Stimulated activated naive B cell treated with anti-CD40 and anti-IgM and Interleukin-4, amounts not matched to agents 10 μg/mL and 1 μg/mL and 100 μg/mL, for 72 hours (primary cell): ENCODE measurements around the gene GFOD1.
"Not testable (repeated sequence)": the region's sequence is repeated elsewhere in the genome, so short reads cannot be mapped to it uniquely, and the experiment has no call there.

Source experiments
- ATAC-seq, 2 donors: fragments of 150-1000 bp; cut with Tn5 transposase; replicated peaks; 2 replicates each; pipeline ENCODE4 v1.10.0; 2021; ENCODE audit warnings: moderate library complexity in 1 of 2
- DNase-seq: peaks from one replicate; pipeline ENCODE4 v3.0.0; 2021
- H3K27ac Mint-ChIP-seq: one replicate; pipeline ENCODE4 v1.8.0; 2022; ENCODE audit warnings: mild to moderate bottlenecking, mixed read lengths
- H3K27me3 Mint-ChIP-seq, 2 donors: one replicate each; pipeline ENCODE4 v1.8.0; 2022; ENCODE audit warnings: mixed read lengths in 2 of 2
- H3K36me3 Mint-ChIP-seq, 2 donors: one replicate each; pipeline ENCODE4 v1.8.0; 2022; ENCODE audit warnings: mixed read lengths in 2 of 2, mild to moderate bottlenecking in 1 of 2
- H3K4me1 Mint-ChIP-seq, 2 donors: one replicate each; pipeline ENCODE4 v1.8.0; 2022; ENCODE audit warnings: mixed read lengths in 2 of 2, mild to moderate bottlenecking in 1 of 2
- H3K4me3 Mint-ChIP-seq, 2 donors: one replicate each; pipeline ENCODE4 v1.8.0; 2022; ENCODE audit warnings: mild to moderate bottlenecking in 2 of 2, mixed read lengths in 2 of 2, moderate library complexity in 1 of 2
- H3K9me3 Mint-ChIP-seq, 2 donors: one replicate each; pipeline ENCODE4 v1.8.0; 2022; ENCODE audit warnings: mixed read lengths in 2 of 2, mild to moderate bottlenecking in 1 of 2

The GFOD1 gene

DNA sequence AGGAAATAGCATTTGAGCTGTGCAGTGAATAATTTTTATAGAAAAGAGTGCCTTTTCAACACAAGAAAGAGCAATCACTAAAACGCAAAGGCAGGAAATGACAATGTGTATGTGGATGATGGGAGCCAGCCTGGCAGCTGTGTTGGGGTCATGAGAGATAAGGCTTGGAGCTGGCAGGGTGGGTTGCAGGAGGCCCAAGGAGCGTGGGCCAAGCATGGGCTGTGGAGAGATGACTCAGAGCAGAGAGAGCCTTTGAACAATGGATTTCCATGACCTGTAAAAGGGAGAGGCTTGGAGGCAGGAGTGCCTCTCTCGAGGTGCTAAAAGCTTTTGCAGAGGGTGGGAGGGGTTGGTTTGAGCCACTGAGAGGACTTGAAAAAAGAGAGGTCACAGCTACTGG lies 152.4 kb downstream of the GFOD1 start:
- DNase-seq: no peak
- Mint-ChIP-seq H3K9me3 (no peaks in the 10 kb centered on the region), H3K36me3 (no peaks in the 10 kb centered on the region), H3K27me3 (no peaks in the 10 kb centered on the region), H3K27ac (peak overlapping the region; percentile 1), H3K4me3 (no peak overlapping the region), H3K4me1 (peaks cover 21 to 53% of the 10 kb centered on the region in 2 donors)
- no peak for ATAC-seq

DNA sequence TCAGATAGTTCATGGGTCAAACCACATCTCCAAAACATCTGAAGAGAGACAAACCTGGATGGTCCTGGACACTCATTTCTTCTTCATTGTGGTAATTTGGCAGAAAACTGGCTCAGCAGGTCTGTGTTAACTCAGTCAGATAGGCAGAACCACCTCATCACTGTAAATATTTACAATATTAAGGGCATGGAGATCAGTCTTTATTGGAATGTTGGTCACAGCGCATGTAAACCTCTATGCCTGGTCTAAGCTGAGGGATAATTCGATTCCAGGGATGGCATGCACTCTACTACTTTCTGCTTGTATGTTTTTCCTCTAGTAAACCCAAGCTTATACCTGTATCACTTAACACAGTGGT lies 155.1 kb downstream of the GFOD1 start:
- ATAC-seq (no peak), DNase-seq (no peak)
- Mint-ChIP-seq H3K4me3 (no peak overlapping the region), H3K27me3 (no peaks in the 10 kb centered on the region), H3K27ac (no peak overlapping the region), H3K36me3 (no peaks in the 10 kb centered on the region), H3K9me3 (no peaks in the 10 kb centered on the region), H3K4me1 (peaks cover 15 to 49% of the 10 kb centered on the region in 2 donors)

DNA sequence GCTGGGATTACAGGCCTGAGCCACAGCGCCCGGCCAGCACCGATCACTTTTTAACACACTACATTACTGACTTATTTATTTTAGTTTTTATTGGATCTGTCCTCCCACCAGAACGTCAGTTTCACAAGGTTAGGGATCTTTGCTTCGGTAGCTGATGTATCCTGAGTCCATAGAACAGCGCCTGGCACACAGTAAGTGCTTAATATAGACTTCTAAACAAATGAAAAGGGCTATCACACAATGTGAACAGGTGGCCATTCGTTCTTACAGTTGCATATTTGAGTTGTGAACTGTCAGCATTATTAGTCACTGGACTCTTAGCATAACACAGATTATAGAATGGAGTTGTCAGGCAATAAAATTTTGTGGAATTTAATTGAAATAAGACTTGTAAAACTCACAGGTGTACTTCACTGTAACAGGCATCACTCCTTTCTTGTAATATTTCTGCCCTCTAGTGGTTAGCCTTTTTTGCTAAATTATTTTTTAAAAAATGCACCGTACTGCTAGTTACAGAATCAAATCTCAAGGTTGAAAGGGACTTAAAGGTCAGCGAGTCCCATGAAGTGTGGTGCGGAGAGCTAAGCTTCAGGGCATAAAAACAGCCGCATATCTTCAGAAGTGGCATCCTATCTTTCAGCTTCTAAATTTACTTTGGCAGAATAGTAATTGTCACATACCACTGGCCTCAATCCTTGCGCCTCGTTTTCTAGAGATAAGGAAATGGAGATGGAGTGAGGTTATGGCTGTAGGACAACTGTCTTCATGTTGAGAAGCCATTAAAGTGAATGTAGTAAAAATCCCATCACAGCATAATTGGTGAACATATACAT lies 155.7 kb downstream of the GFOD1 start:
- Mint-ChIP-seq H3K27me3 (no peaks in the 10 kb centered on the region), H3K9me3 (no peaks in the 10 kb centered on the region), H3K4me3 (no peak overlapping the region), H3K27ac (no peak overlapping the region), H3K36me3 (no peaks in the 10 kb centered on the region), H3K4me1 (peaks cover 15 to 46% of the 10 kb centered on the region in 2 donors)
- DNase-seq: no peak
- ATAC-seq: no peak

DNA sequence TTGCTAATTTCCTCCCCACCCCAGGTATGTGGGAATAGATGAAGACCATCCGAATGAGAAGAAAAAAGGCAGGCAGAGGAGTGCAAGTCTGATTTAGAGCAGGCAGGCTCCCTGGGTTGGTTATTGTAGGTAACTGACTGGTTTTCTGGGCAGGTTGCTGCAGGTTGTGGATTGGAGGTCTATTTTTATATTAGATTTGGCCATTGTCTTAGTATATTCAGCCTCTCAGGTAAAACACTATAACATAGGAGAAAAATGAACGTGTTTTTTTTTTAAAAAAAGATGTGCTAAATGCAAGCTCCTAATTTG lies 158.6 kb downstream of the GFOD1 start:
- H3K9me3 Mint-ChIP-seq: no peaks in the 10 kb centered on the region
- H3K4me1 Mint-ChIP-seq: peaks cover 12 to 44% of the 10 kb centered on the region in 2 donors
- peaks cover 2 to 16% of the 10 kb centered on the region in 2 donors for H3K36me3 Mint-ChIP-seq
- H3K4me3 Mint-ChIP-seq: peak overlapping the region; percentile 90 to 94
- no peaks in the 10 kb centered on the region for H3K27me3 Mint-ChIP-seq
- ATAC-seq (peak in 1 of 2 donors; percentile 1), DNase-seq (no peak)
- H3K27ac Mint-ChIP-seq: peak overlapping the region; percentile 98

- H3K36me3 Mint-ChIP-seq: peaks cover 7 to 21% of the 10 kb centered on the region in 2 donors
- peak within 1 kb of the TSS; percentile 90 to 94 for H3K4me3 Mint-ChIP-seq
- H3K27me3 Mint-ChIP-seq: no peaks in the 10 kb centered on the region
- DNase-seq (peak; percentile 91), ATAC-seq (peak; percentile 89 to 91)
- H3K9me3 Mint-ChIP-seq: no peaks in the 10 kb centered on the region
- peaks cover 12 to 44% of the 10 kb centered on the region in 2 donors for H3K4me1 Mint-ChIP-seq
- peak within 1 kb of the TSS; percentile 98 for H3K27ac Mint-ChIP-seq
Observed at GRCh38 chr6:13328076-13328874, 159.1 kb downstream of the GFOD1 start, which contains the start of gene TBC1D7. Gene TBC1D7 (minus strand): TSS chr6:13328537. CDS start chr6:13326898, 1,639 bp downstream.

DNA sequence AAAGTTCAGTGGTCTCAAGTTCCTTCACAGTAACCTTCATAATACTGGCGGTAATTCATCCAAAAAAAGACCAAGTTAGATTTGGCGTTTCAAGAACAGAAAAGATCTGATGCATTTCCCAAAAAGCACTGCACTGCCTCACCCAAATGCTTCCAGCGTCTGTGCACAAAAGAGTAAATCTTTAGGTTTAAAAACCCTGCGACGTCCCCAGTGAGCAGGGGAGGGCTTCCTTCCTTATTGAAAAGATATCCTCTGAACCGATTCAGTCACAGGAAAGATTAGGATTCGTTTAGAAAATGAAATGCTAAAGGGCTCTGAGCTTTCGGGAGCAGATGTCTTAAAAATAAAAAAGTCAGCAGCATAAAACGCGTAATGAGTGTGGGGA lies 159.7 kb downstream of the GFOD1 start:
- Mint-ChIP-seq H3K4me1 (peaks cover 12 to 44% of the 10 kb centered on the region in 2 donors), H3K27me3 (no peaks in the 10 kb centered on the region), H3K36me3 (peaks cover 8 to 23% of the 10 kb centered on the region in 2 donors), H3K9me3 (no peaks in the 10 kb centered on the region), H3K27ac (peak overlapping the region; percentile 98), H3K4me3 (peak overlapping the region; percentile 90 to 94)
- peak in 1 of 2 donors; percentile 15 for ATAC-seq
- no peak for DNase-seq

GRCh38 chr6:13326031-13326586 lies 161.3 kb downstream of the GFOD1 start:
- peak overlapping the region; percentile 9 for H3K27ac Mint-ChIP-seq
- not testable (repeated sequence) for DNase-seq, H3K27me3 Mint-ChIP-seq, H3K9me3 Mint-ChIP-seq, H3K4me3 Mint-ChIP-seq, ATAC-seq
- H3K4me1 Mint-ChIP-seq: peaks cover 12 to 35% of the 10 kb centered on the region in 2 donors
- H3K36me3 Mint-ChIP-seq: peaks cover 16 to 35% of the 10 kb centered on the region in 2 donors

DNA sequence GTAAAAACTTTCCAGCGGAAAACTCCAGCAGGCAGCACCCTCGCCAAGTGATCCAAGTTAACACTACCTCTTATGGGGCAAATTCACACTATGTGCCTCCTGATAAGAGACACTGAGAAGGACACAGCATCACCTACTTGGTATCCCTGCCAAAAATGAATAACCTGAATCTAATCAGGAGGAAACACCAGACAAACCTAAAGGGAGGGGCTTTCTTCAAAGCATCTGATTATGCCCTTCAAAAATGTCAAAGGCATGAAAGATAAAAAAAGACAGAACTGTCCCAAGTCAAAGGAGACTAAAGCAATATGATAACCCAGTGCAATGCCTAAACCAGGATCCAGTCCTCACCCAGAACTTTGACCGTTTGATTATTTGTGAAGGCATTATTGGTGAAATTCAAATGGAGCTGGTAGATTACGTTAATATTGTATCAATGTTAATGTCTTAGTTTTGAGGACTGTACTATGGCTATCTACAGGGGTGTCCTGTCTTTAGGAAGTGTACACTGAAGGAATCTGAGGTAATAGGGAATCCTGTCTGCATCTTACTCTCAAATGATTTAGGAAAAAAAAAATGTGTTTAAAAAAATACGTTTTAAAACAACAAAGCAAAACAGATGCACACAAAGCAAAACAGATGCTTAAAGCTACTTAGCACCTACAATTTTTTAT lies 167.4 kb downstream of the GFOD1 start:
- no peak overlapping the region for H3K4me3 Mint-ChIP-seq
- H3K27me3 Mint-ChIP-seq: no peaks in the 10 kb centered on the region
- DNase-seq: no peak
- H3K9me3 Mint-ChIP-seq: no peaks in the 10 kb centered on the region
- ATAC-seq: no peak
- H3K36me3 Mint-ChIP-seq: peaks cover 42 to 74% of the 10 kb centered on the region in 2 donors
- no peaks in the 10 kb centered on the region for H3K4me1 Mint-ChIP-seq
- H3K27ac Mint-ChIP-seq: no peak overlapping the region

GRCh38 chr6:13318821-13319220 lies 168.6 kb downstream of the GFOD1 start:
- Mint-ChIP-seq H3K4me1 (no peaks in the 10 kb centered on the region), H3K36me3 (peaks cover 45 to 71% of the 10 kb centered on the region in 2 donors), H3K27ac (no peak overlapping the region), H3K4me3 (no peak overlapping the region), H3K9me3 (no peaks in the 10 kb centered on the region), H3K27me3 (no peaks in the 10 kb centered on the region)
- ATAC-seq (no peak), DNase-seq (no peak)

- Mint-ChIP-seq H3K36me3 (peaks cover 45 to 68% of the 10 kb centered on the region in 2 donors), H3K27ac (no peak overlapping the region), H3K27me3 (no peaks in the 10 kb centered on the region), H3K4me3 (no peak overlapping the region), H3K9me3 (no peaks in the 10 kb centered on the region), H3K4me1 (peaks cover 7 to 12% of the 10 kb centered on the region in 2 donors)
- ATAC-seq (no peak), DNase-seq (no peak)
Observed at GRCh38 chr6:13315896-13316295, 171.5 kb downstream of the GFOD1 start.

DNA sequence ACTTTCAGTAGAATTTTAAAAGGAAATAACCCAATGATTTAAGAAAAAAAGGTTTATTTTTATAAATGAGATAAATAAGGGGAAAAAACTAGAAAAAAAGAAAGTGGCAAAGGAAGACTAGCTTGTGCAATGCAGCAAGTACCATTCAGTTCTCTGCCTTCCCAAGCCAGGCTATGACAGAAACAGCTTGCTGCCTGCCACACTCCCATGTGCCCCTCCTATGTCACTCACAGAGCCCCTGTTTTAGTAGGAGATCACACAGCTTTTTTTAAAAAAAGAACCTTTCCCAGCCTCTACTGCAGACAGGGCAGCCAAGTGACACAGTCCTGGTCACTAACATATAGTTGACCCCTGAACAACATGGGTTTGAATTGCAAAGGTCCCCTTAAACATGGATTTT lies 172.6 kb downstream of the GFOD1 start:
- Mint-ChIP-seq H3K4me1 (peaks cover 7 to 14% of the 10 kb centered on the region in 2 donors), H3K27me3 (no peaks in the 10 kb centered on the region), H3K9me3 (no peaks in the 10 kb centered on the region), H3K36me3 (peaks cover 41 to 64% of the 10 kb centered on the region in 2 donors), H3K27ac (no peak overlapping the region), H3K4me3 (no peak overlapping the region)
- no peak for DNase-seq
- ATAC-seq: no peak

DNA sequence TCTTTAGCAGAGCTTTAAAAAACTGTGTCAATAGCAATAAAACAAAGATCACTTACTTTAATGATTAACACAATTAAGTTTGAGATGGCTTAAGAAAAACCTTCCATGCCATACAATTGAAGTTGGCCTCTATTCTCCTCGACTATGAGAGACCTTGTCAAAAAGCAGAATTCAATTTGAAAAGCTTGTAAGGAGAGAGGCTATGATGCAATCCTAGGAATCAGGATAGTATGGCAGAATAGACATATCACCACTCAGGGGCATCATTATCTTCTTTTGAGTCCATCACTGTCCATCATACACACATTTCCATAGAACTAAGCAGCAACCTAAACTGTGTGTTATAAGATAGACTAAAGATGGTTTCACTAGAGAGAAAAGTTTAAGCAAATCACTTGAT lies 176.2 kb downstream of the GFOD1 start:
- Mint-ChIP-seq H3K4me1 (peaks cover 11 to 26% of the 10 kb centered on the region in 2 donors), H3K36me3 (peaks cover 48 to 66% of the 10 kb centered on the region in 2 donors), H3K4me3 (no peak overlapping the region), H3K27me3 (no peaks in the 10 kb centered on the region), H3K9me3 (no peaks in the 10 kb centered on the region), H3K27ac (no peak overlapping the region)
- ATAC-seq (no peak), DNase-seq (no peak)

DNA sequence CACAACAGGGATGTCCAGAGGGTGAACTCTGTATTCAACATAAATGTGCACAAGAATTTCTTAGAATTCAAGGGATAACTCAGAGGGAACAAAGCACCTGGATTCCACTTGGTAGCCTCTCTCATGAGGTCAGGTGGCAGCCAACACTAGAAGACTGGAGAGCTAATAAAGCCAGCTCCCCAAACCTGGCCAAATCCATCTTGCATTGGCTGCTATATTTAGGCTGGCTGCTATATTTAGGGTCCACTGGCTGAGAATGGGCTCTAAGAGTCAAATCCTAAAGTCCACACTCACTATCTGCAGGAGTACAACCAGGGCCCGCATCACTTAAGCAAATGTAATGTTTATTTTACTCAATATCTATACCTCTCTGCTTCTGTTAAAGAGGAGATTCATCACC lies 179.1 kb downstream of the GFOD1 start:
- Mint-ChIP-seq H3K36me3 (peaks cover 39 to 61% of the 10 kb centered on the region in 2 donors), H3K27ac (no peak overlapping the region), H3K27me3 (no peaks in the 10 kb centered on the region)

More for the DNA sequence above, 179.1 kb downstream of the GFOD1 start:
- no peak for DNase-seq
- no peak overlapping the region for H3K4me3 Mint-ChIP-seq
- ATAC-seq: no peak
- H3K4me1 Mint-ChIP-seq: peaks cover 27 to 50% of the 10 kb centered on the region in 2 donors
- H3K9me3 Mint-ChIP-seq: no peaks in the 10 kb centered on the region
